ENCODE measurements around the gene PPP1R13B. TPM values are rescaled to one million over a fixed set of nuclear protein-coding genes. Genes with fewer than 3 reads are reported as not detected.

PPP1R13B gene
- total RNA-seq, 1 experiment from 2014 or later: 10.3 TPM

- TF ChIP-seq ZSCAN18 (CRISPR knock-in tag; IDR thresholded peaks at IDR 0.05): no peak
- TF ChIP-seq GABPB1 (CRISPR knock-in tag; IDR thresholded peaks at IDR 0.05): no peak
These were observed 150.2 kb downstream of the PPP1R13B start (continued) for GRCh38 chr14:103697206-103697602.

GRCh38 chr14:103696466-103697071 is 150.8 kb downstream of the PPP1R13B start:
- Mint-ChIP-seq H3K9me3 (no peaks in the 10 kb centered on the region), H3K4me1 (peaks cover 13% of the 10 kb centered on the region), H3K36me3 (peaks cover 7% of the 10 kb centered on the region; the same call in 1 of the 2 replicates), H3K27ac (peak overlapping the region; percentile 81; the same call in 1 of the 2 replicates), H3K4me3 (no peak overlapping the region), H3K27me3 (ENCODE audit: low read depth) (no peaks in the 10 kb centered on the region)
- POLR2A ChIA-PET: no interaction called here
- no peak for ATAC-seq
- DNase-seq (ENCODE audit: low spot score): no peak
- TF ChIP-seq CREM (CRISPR knock-in tag; IDR thresholded peaks at IDR 0.05): no peak
- CTCF ChIA-PET: interaction anchor here (0.6 kb wide), 1 partner anchor 783 kb away, joined by 4 read pairs; no protein-coding TSS in a partner anchor

- no peak for ATAC-seq
- Mint-ChIP-seq H3K9me3 (no peaks in the 10 kb centered on the region), H3K27ac (peak overlapping the region; percentile 74), H3K27me3 (ENCODE audit: low read depth) (no peaks in the 10 kb centered on the region), H3K36me3 (peaks cover 7% of the 10 kb centered on the region; the same call in 1 of the 2 replicates), H3K4me3 (no peak overlapping the region), H3K4me1 (peaks cover 13% of the 10 kb centered on the region)
- CTCF ChIA-PET: no interaction called here
- no peak for TF ChIP-seq E2F1 (CRISPR knock-in tag; IDR thresholded peaks at IDR 0.05)
- no peak for TF ChIP-seq ZBTB43 (CRISPR knock-in tag; IDR thresholded peaks at IDR 0.05)
- TF ChIP-seq STAT6 (CRISPR knock-in tag; conservative IDR thresholded peaks at IDR 0.05; ENCODE audit: low read depth): no peak
- TF ChIP-seq NFE2L1 (CRISPR knock-in tag; IDR thresholded peaks at IDR 0.05): no peak
- no peak for TF ChIP-seq ZNF416 (CRISPR knock-in tag; IDR thresholded peaks at IDR 0.05)
- TF ChIP-seq ZBTB21 (CRISPR knock-in tag; IDR thresholded peaks at IDR 0.05; ENCODE audit: borderline replicate concordance): no peak
- TF ChIP-seq ARID4B (CRISPR knock-in tag; IDR thresholded peaks at IDR 0.05; ENCODE audit: borderline replicate concordance): no peak
- no peak for TF ChIP-seq ZNF512 (CRISPR knock-in tag; IDR thresholded peaks at IDR 0.05; ENCODE audit: borderline replicate concordance)
- TF ChIP-seq TP53 (CRISPR knock-in tag; IDR thresholded peaks at IDR 0.05): no peak
- no peak for TF ChIP-seq E2F5 (CRISPR knock-in tag; IDR thresholded peaks at IDR 0.05)
- TF ChIP-seq SP1 (CRISPR knock-in tag; conservative IDR thresholded peaks at IDR 0.05): no peak
- TF ChIP-seq ZNF396 (CRISPR knock-in tag; IDR thresholded peaks at IDR 0.05; ENCODE audit: borderline replicate concordance): no peak
- POLR2A ChIA-PET: no interaction called here
- no peak for DNase-seq (ENCODE audit: low spot score)
These were observed 151.3 kb downstream of the PPP1R13B start for GRCh38 chr14:103696070-103696402.

Measured in WTC11 (cell line).